Epithelial cell of proximal tubule (primary cell): ENCODE measurements around the gene THRAP3. TPM values are rescaled to one million over a fixed set of nuclear protein-coding genes. Genes with fewer than 3 reads are reported as not detected.
A peak's percentile ranks its signal among the peaks of the same experiment; 100 is the strongest.

Experiments
- DNase-seq: peaks from one replicate; pipeline ENCODE4 v3.0.0-alpha.2; 2011; ENCODE audit warnings: low read depth
- H3K4me3 ChIP-seq: 2 replicates; pipeline ENCODE4 v1.5.1; 2011; ENCODE audit warnings: low read depth, mild to moderate bottlenecking, low read length
- CTCF ChIP-seq: conservative IDR thresholded peaks from 2 replicates; pipeline ENCODE4 v1.5.1; 2012; ENCODE audit warnings: low read depth, mild to moderate bottlenecking, low read length
- total RNA-seq: library from RNA; depleted of rRNA; stranded (reverse); fragments of >200 nt; gene quantifications from 2 replicates; pipeline ENCODE4 v1.2.3, GENCODE V29; 2015

THRAP3 gene
- total RNA-seq, 1 donor from 2014 or later, result 62.9 TPM

- no peak overlapping the region for H3K4me3 ChIP-seq
- DNase-seq, result peak; percentile 62
- TF ChIP-seq CTCF, result no peak
Observed at GRCh38 chr1:36256558-36257374, 32.5 kb downstream of the THRAP3 start.

- no peak overlapping the region for H3K4me3 ChIP-seq
- no peak for TF ChIP-seq CTCF
- DNase-seq, result no peak
Observed at GRCh38 chr1:36257375-36257767, 33.1 kb downstream of the THRAP3 start.

GRCh38 chr1:36258960-36259344 is 34.7 kb downstream of the THRAP3 start:
- TF ChIP-seq CTCF, result no peak
- H3K4me3 ChIP-seq, result no peak overlapping the region
- no peak for DNase-seq

- DNase-seq, result no peak
- no peak overlapping the region for H3K4me3 ChIP-seq
- no peak for TF ChIP-seq CTCF
Observed at GRCh38 chr1:36268981-36269380, 44.7 kb downstream of the THRAP3 start.

- DNase-seq, result no peak
- no peak overlapping the region for H3K4me3 ChIP-seq
- no peak for TF ChIP-seq CTCF
Observed at GRCh38 chr1:36269408-36269838, 45.2 kb downstream of the THRAP3 start.

GRCh38 chr1:36273024-36273423 is 48.8 kb downstream of the THRAP3 start:
- TF ChIP-seq CTCF, result no peak
- DNase-seq, result no peak
- H3K4me3 ChIP-seq, result no peak overlapping the region

- H3K4me3 ChIP-seq, result no peak overlapping the region
- no peak for DNase-seq
- no peak for TF ChIP-seq CTCF
Observed at GRCh38 chr1:36274201-36274600, 50.0 kb downstream of the THRAP3 start.
